Measurements from ENCODE around the gene CD3E.

CD3E gene

DNA sequence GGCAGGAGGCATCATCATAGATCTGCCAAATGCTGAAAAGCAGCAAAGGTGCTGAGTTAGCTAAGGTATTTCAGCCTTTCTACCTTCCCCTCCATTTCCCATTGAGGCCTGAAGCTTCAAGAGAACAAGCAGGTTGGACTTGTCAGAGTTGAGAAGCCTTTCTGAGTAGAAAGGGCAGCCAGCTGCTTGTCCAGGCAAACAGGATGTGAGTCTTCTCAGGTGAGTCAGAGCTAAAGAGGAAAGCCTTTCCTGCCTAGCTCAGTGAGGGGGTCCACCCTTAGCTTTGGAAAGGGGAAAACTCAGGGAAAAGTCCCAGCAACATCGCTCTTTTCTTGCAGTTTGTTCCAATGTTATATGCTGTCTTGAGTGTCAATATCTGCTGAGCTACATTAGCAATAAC lies 27.2 kb upstream of the CD3E start:
- DNase-seq, result no peak
- WGBS (ENCODE audit: insufficient coverage), result 100% methylated on average over 1 of the region's 1 CpG
- no peaks in the 10 kb centered on the region for H3K9me3 ChIP-seq (ENCODE audit: control extremely low read depth in 1 of 5, control insufficient read depth in 4 of 5, insufficient read depth in 2 of 5, low read depth in 1 of 5, low read length in 4 of 5)
- no peak overlapping the region for H3K27ac ChIP-seq (ENCODE audit: insufficient read depth in 1 of 2, low read depth in 1 of 2, low read length in 2 of 2, poor library complexity in 1 of 2, severe bottlenecking in 2 of 2)
- no peaks in the 10 kb centered on the region for H3K36me3 ChIP-seq (ENCODE audit: control insufficient read depth in 4 of 4, insufficient read depth in 4 of 4, low read length in 3 of 4)
- H3K4me1 ChIP-seq (ENCODE audit: control extremely low read depth in 1 of 4, control insufficient read depth in 4 of 4, insufficient read depth in 4 of 4, low read length in 3 of 4), result no peaks in the 10 kb centered on the region
- POLR2A ChIA-PET, result no interaction called here
- no peaks in the 10 kb centered on the region for H3K27me3 ChIP-seq (replicated peaks in 2 of 5; ENCODE audit: control insufficient read depth in 4 of 5, insufficient read depth in 5 of 5, low read length in 4 of 5)
- CTCF ChIA-PET, result interaction anchor here (1.2 to 4.2 kb wide), 5 partner anchors 12 to 90 kb away, joined by 3 to 21 read pairs (median 8); partner anchors contain the start of gene MPZL2
- H3K4me3 ChIP-seq (ENCODE audit: control insufficient read depth in 1 of 7, extremely low read depth in 1 of 7, insufficient read depth in 4 of 7, low read depth in 2 of 7, low read length in 6 of 7), result no peak overlapping the region

DNA sequence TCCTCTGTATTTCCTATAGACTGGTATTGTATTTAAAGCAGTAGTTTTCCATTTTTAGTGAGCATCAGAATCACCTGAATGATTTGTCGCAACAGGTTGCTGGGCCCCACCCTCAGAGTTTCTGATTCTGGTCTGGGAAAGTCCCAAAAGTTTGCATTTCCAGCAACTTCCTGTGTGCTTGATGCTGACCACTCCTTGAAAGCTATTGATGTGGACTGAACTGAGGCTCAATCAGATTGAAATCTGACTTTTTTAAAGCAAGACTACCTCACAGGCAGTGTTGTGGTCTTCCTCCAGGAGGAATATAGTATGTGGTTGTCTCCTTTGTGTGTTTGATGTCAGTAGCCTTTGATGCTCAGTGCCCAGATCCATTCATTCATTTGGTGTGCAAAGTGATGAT lies 23.2 kb upstream of the CD3E start:
- Histone ChIP-seq H3K27me3 (replicated peaks in 2 of 5; ENCODE audit: control insufficient read depth in 4 of 5, insufficient read depth in 5 of 5, low read length in 4 of 5) (no peaks in the 10 kb centered on the region), H3K4me3 (ENCODE audit: control insufficient read depth in 1 of 7, extremely low read depth in 1 of 7, insufficient read depth in 4 of 7, low read depth in 2 of 7, low read length in 6 of 7) (no peak overlapping the region), H3K36me3 (ENCODE audit: control insufficient read depth in 4 of 4, insufficient read depth in 4 of 4, low read length in 3 of 4) (no peaks in the 10 kb centered on the region), H3K9me3 (ENCODE audit: control extremely low read depth in 1 of 5, control insufficient read depth in 4 of 5, insufficient read depth in 2 of 5, low read depth in 1 of 5, low read length in 4 of 5) (no peaks in the 10 kb centered on the region), H3K4me1 (ENCODE audit: control extremely low read depth in 1 of 4, control insufficient read depth in 4 of 4, insufficient read depth in 4 of 4, low read length in 3 of 4) (no peaks in the 10 kb centered on the region), H3K27ac (ENCODE audit: insufficient read depth in 1 of 2, low read depth in 1 of 2, low read length in 2 of 2, poor library complexity in 1 of 2, severe bottlenecking in 2 of 2) (no peak overlapping the region)
- WGBS (ENCODE audit: insufficient coverage), result no CpG with 5 or more reads among the region's 1 CpG
- DNase-seq, result no peak
- POLR2A ChIA-PET, result no interaction called here
- CTCF ChIA-PET, result interaction anchor here (1.2 to 2.2 kb wide), 6 partner anchors 10 to 114 kb away, joined by 3 to 14 read pairs (median 4); no protein-coding TSS in a partner anchor

DNA sequence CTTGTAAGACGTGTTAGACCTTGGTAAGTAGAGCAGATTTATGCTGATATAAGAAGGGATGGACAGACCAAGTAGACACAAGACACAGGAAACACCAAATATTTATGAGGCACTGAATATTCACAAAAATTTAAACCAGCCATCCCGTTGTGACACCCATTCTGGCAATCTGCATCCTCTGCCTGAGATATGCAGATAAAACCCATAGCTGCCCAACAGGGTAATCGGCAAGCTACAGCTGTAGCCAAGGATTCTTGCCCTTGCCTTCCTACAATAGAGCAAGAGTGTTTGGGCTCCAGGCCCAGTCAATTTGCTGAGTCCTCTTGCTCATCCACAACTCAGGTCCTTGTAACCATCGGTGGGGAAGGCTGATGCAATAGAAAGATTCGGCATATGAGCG lies 21.9 kb upstream of the CD3E start:
- no peaks in the 10 kb centered on the region for H3K36me3 ChIP-seq (ENCODE audit: control insufficient read depth in 4 of 4, insufficient read depth in 4 of 4, low read length in 3 of 4)
- WGBS (ENCODE audit: insufficient coverage), result 94% methylated on average over 3 of the region's 6 CpGs
- no peaks in the 10 kb centered on the region for H3K4me1 ChIP-seq (ENCODE audit: control extremely low read depth in 1 of 4, control insufficient read depth in 4 of 4, insufficient read depth in 4 of 4, low read length in 3 of 4)
- peak in 1 of 3 donors; percentile 44 for DNase-seq
- no peak overlapping the region for H3K27ac ChIP-seq (ENCODE audit: insufficient read depth in 1 of 2, low read depth in 1 of 2, low read length in 2 of 2, poor library complexity in 1 of 2, severe bottlenecking in 2 of 2)
- H3K27me3 ChIP-seq (replicated peaks in 2 of 5; ENCODE audit: control insufficient read depth in 4 of 5, insufficient read depth in 5 of 5, low read length in 4 of 5), result no peaks in the 10 kb centered on the region
- H3K9me3 ChIP-seq (ENCODE audit: control extremely low read depth in 1 of 5, control insufficient read depth in 4 of 5, insufficient read depth in 2 of 5, low read depth in 1 of 5, low read length in 4 of 5), result no peaks in the 10 kb centered on the region
- POLR2A ChIA-PET, result interaction anchor here (0.8 kb wide), 1 partner anchor 359 kb away, joined by 3 read pairs; no protein-coding TSS in a partner anchor
- CTCF ChIA-PET, result interaction anchor here (0.7 to 2.4 kb wide), 12 partner anchors 9 to 115 kb away, joined by 3 to 14 read pairs (median 4); partner anchors contain the start of gene MPZL3
- no peak overlapping the region for H3K4me3 ChIP-seq (ENCODE audit: control insufficient read depth in 1 of 7, extremely low read depth in 1 of 7, insufficient read depth in 4 of 7, low read depth in 2 of 7, low read length in 6 of 7)

DNA sequence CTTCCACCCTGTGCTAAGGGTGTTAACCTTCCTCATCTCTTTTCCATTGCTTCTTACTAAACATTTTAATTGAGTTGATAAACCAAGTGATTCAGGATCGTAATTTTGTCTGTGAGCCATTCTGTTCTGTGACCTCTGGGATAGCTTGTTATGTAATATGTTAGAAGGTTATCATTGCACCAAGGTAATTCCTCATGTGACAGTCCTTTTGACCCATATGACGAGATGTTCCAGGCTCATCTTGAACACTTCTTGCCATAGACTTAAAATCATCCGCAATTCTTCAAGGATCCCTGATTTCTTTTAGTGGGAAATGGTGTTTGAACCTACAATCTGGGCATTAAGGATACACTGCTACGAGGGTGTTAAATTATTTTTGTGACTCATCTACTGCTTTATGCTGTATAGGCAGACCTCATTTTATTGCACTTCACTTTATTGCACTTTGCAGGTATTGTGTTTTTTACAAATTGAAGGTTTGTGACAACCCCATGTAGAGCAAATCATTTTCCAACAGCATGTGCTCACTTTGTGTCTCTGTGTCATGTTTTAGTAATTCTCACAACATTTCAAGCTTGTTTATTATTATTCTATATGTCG lies 21.4 kb upstream of the CD3E start:
- Histone ChIP-seq H3K9me3 (ENCODE audit: control extremely low read depth in 1 of 5, control insufficient read depth in 4 of 5, insufficient read depth in 2 of 5, low read depth in 1 of 5, low read length in 4 of 5) (no peaks in the 10 kb centered on the region), H3K27ac (ENCODE audit: insufficient read depth in 1 of 2, low read depth in 1 of 2, low read length in 2 of 2, poor library complexity in 1 of 2, severe bottlenecking in 2 of 2) (no peak overlapping the region), H3K36me3 (ENCODE audit: control insufficient read depth in 4 of 4, insufficient read depth in 4 of 4, low read length in 3 of 4) (no peaks in the 10 kb centered on the region), H3K4me1 (ENCODE audit: control extremely low read depth in 1 of 4, control insufficient read depth in 4 of 4, insufficient read depth in 4 of 4, low read length in 3 of 4) (no peaks in the 10 kb centered on the region), H3K4me3 (ENCODE audit: control insufficient read depth in 1 of 7, extremely low read depth in 1 of 7, insufficient read depth in 4 of 7, low read depth in 2 of 7, low read length in 6 of 7) (no peak overlapping the region), H3K27me3 (replicated peaks in 2 of 5; ENCODE audit: control insufficient read depth in 4 of 5, insufficient read depth in 5 of 5, low read length in 4 of 5) (no peaks in the 10 kb centered on the region)
- ChIA-PET POLR2A (no interaction called here), CTCF (interaction anchor here (1.0 to 2.4 kb wide), 12 partner anchors 8 to 111 kb away, joined by 3 to 14 read pairs (median 4); partner anchors contain the start of gene MPZL3)
- DNase-seq, result no peak
- 100% methylated on average over 2 of the region's 5 CpGs for WGBS (ENCODE audit: insufficient coverage)

DNA sequence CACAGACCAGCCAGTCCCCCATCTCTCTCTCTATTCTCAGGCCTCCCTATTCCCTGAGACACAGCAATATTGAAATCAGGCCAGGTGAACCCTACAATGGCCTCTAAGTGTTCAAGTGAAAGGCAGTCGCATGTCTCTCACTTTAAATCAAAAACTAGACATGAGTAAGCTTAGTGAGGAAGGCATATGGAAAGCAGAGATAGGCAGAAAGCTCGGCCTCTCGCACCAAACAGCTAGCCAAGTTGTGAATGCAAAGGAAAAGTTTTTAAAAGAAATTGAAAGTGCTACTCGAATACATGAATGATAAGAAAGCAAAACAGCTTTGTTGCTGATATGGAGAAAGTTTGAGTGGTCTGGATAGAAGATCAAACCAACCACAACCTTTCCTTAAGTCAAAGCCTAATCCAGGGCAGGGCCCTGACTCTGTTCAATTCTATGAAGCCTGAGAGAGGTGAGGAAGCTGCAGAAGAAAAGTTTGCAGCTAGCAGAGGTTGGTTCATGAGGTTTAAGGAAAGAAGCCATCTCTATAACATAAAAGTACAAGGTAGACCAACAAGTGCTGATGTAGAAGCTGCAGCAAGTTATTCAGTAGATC lies 20.7 kb upstream of the CD3E start:
- no peaks in the 10 kb centered on the region for H3K9me3 ChIP-seq (ENCODE audit: control extremely low read depth in 1 of 5, control insufficient read depth in 4 of 5, insufficient read depth in 2 of 5, low read depth in 1 of 5, low read length in 4 of 5)
- no peaks in the 10 kb centered on the region for H3K27me3 ChIP-seq (replicated peaks in 2 of 5; ENCODE audit: control insufficient read depth in 4 of 5, insufficient read depth in 5 of 5, low read length in 4 of 5)
- no peak overlapping the region for H3K27ac ChIP-seq (ENCODE audit: insufficient read depth in 1 of 2, low read depth in 1 of 2, low read length in 2 of 2, poor library complexity in 1 of 2, severe bottlenecking in 2 of 2)
- POLR2A ChIA-PET, result interaction anchor here (0.6 kb wide), 1 partner anchor 70 kb away, joined by 3 read pairs; no protein-coding TSS in a partner anchor
- 12% methylated on average over 3 of the region's 4 CpGs for WGBS (ENCODE audit: insufficient coverage)
- H3K4me1 ChIP-seq (ENCODE audit: control extremely low read depth in 1 of 4, control insufficient read depth in 4 of 4, insufficient read depth in 4 of 4, low read length in 3 of 4), result no peaks in the 10 kb centered on the region
- DNase-seq, result peak in 1 of 3 donors; percentile 47
- no peak overlapping the region for H3K4me3 ChIP-seq (ENCODE audit: control insufficient read depth in 1 of 7, extremely low read depth in 1 of 7, insufficient read depth in 4 of 7, low read depth in 2 of 7, low read length in 6 of 7)
- no peaks in the 10 kb centered on the region for H3K36me3 ChIP-seq (ENCODE audit: control insufficient read depth in 4 of 4, insufficient read depth in 4 of 4, low read length in 3 of 4)
- CTCF ChIA-PET, result interaction anchor here (1.1 to 2.4 kb wide), 11 partner anchors 9 to 152 kb away, joined by 3 to 9 read pairs (median 3); no protein-coding TSS in a partner anchor

DNA sequence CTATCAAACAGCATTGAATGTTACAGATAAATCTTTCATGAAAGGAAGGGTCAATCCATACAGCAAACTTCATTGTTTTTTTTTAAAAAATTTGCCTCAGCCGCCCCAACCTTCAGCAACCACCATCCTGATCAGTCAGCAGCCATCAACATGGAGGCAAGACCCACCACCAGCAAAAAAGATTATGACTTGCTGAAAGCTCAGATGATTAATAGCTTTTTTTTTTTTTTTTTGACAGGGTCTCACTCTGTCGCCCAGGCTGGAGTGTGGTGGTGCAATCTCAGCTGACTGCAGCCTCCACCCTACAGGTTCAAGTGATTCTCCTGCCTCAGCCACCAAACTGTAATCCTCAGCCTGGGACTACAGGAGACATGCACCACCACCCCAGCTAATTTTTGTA lies 18.0 kb upstream of the CD3E start:
- Histone ChIP-seq H3K27me3 (replicated peaks in 2 of 5; ENCODE audit: control insufficient read depth in 4 of 5, insufficient read depth in 5 of 5, low read length in 4 of 5) (no peaks in the 10 kb centered on the region), H3K36me3 (ENCODE audit: control insufficient read depth in 4 of 4, insufficient read depth in 4 of 4, low read length in 3 of 4) (no peaks in the 10 kb centered on the region), H3K4me1 (ENCODE audit: control extremely low read depth in 1 of 4, control insufficient read depth in 4 of 4, insufficient read depth in 4 of 4, low read length in 3 of 4) (peaks cover 0 to 2% (median 0%) of the 10 kb centered on the region in 4 experiments), H3K4me3 (ENCODE audit: control insufficient read depth in 1 of 7, extremely low read depth in 1 of 7, insufficient read depth in 4 of 7, low read depth in 2 of 7, low read length in 6 of 7) (no peak overlapping the region), H3K27ac (ENCODE audit: insufficient read depth in 1 of 2, low read depth in 1 of 2, low read length in 2 of 2, poor library complexity in 1 of 2, severe bottlenecking in 2 of 2) (no peak overlapping the region), H3K9me3 (ENCODE audit: control extremely low read depth in 1 of 5, control insufficient read depth in 4 of 5, insufficient read depth in 2 of 5, low read depth in 1 of 5, low read length in 4 of 5) (no peaks in the 10 kb centered on the region)
- CTCF ChIA-PET, result interaction anchor here (3.8 kb wide), 1 partner anchor 88 kb away, joined by 19 read pairs; no protein-coding TSS in a partner anchor
- no CpG with 5 or more reads among the region's 2 CpGs for WGBS (ENCODE audit: insufficient coverage)
- DNase-seq, result no peak
- POLR2A ChIA-PET, result interaction anchor here (0.6 kb wide), 1 partner anchor 32 kb away, joined by 3 read pairs; no protein-coding TSS in a partner anchor

DNA sequence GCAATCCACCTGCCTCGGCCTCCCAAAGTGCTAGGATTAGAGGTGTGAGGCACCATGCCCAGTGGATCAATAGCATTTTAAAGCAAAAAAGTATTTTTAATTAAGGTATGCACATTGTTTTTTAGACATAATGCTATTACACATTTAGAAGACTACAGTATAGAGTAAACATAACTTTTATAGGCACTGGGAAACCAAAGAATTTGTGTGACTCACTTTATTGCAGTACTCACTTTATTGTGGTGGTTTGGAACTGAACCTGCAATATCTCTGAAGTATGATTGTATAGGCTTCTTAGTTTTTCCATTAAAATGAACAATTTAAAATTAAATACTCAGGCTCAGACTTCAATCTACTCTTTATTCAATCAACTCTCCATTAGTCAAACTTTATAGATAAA lies 17.5 kb upstream of the CD3E start:
- H3K27ac ChIP-seq (ENCODE audit: insufficient read depth in 1 of 2, low read depth in 1 of 2, low read length in 2 of 2, poor library complexity in 1 of 2, severe bottlenecking in 2 of 2), result no peak overlapping the region
- no peaks in the 10 kb centered on the region for H3K27me3 ChIP-seq (replicated peaks in 2 of 5; ENCODE audit: control insufficient read depth in 4 of 5, insufficient read depth in 5 of 5, low read length in 4 of 5)
- ChIA-PET CTCF (interaction anchor here (1.0 to 3.8 kb wide), 3 partner anchors 11 to 89 kb away, joined by 3 to 19 read pairs (median 3); partner anchors contain the start of gene MPZL2), POLR2A (interaction anchor here (0.6 kb wide), 1 partner anchor 33 kb away, joined by 3 read pairs; no protein-coding TSS in a partner anchor)
- DNase-seq, result no peak
- H3K4me1 ChIP-seq (ENCODE audit: control extremely low read depth in 1 of 4, control insufficient read depth in 4 of 4, insufficient read depth in 4 of 4, low read length in 3 of 4), result peaks cover 0 to 2% (median 0%) of the 10 kb centered on the region in 4 experiments
- no peaks in the 10 kb centered on the region for H3K9me3 ChIP-seq (ENCODE audit: control extremely low read depth in 1 of 5, control insufficient read depth in 4 of 5, insufficient read depth in 2 of 5, low read depth in 1 of 5, low read length in 4 of 5)
- no peaks in the 10 kb centered on the region for H3K36me3 ChIP-seq (ENCODE audit: control insufficient read depth in 4 of 4, insufficient read depth in 4 of 4, low read length in 3 of 4)
- no CpG with 5 or more reads among the region's 1 CpG for WGBS (ENCODE audit: insufficient coverage)
- H3K4me3 ChIP-seq (ENCODE audit: control insufficient read depth in 1 of 7, extremely low read depth in 1 of 7, insufficient read depth in 4 of 7, low read depth in 2 of 7, low read length in 6 of 7), result no peak overlapping the region

All from common myeloid progenitor, CD34-positive (primary cell).